ENCODE results near the gene SHISA8.

The SHISA8 gene

DNA sequence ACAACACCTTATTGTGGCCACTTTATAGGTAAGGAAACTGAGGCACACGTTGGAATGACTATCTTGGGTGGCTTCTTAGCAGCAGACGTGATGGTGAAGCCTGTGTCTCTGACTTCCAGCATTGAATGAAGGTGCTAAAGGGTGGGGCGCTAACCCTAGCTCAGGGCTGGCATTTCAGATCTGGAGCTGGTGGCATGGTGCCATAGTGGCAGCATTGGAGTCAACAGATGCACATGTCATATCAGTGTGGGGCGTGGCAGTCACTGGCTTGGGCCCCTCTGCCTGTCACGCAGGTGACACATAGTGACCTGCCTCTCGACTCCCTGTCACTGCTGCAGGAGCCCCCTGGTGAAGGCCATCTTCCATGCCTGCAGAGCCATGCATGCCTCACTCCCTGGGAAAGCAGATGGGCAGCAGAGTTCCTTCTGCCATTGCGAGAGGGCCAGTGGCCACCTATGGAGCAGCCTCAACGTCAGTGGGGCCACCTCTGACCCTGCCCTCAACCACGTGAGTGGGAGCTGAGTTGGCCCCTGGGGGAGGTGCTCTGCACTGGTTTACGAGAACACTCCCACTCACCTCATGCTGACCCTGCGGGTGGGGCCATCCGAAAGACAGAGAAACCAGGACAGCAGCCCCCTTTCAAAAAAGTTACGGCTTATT is 14.8 kb downstream of the SHISA8 start:
- no peak for TF ChIP-seq POLR2AphosphoS5 (IDR thresholded peaks at IDR 0.05; ENCODE audit: low read depth, low read length)
- no peak for TF ChIP-seq SIN3A (IDR thresholded peaks at IDR 0.05; ENCODE audit: borderline replicate concordance, insufficient read depth, low read length)
- TF ChIP-seq, protein P1, sequence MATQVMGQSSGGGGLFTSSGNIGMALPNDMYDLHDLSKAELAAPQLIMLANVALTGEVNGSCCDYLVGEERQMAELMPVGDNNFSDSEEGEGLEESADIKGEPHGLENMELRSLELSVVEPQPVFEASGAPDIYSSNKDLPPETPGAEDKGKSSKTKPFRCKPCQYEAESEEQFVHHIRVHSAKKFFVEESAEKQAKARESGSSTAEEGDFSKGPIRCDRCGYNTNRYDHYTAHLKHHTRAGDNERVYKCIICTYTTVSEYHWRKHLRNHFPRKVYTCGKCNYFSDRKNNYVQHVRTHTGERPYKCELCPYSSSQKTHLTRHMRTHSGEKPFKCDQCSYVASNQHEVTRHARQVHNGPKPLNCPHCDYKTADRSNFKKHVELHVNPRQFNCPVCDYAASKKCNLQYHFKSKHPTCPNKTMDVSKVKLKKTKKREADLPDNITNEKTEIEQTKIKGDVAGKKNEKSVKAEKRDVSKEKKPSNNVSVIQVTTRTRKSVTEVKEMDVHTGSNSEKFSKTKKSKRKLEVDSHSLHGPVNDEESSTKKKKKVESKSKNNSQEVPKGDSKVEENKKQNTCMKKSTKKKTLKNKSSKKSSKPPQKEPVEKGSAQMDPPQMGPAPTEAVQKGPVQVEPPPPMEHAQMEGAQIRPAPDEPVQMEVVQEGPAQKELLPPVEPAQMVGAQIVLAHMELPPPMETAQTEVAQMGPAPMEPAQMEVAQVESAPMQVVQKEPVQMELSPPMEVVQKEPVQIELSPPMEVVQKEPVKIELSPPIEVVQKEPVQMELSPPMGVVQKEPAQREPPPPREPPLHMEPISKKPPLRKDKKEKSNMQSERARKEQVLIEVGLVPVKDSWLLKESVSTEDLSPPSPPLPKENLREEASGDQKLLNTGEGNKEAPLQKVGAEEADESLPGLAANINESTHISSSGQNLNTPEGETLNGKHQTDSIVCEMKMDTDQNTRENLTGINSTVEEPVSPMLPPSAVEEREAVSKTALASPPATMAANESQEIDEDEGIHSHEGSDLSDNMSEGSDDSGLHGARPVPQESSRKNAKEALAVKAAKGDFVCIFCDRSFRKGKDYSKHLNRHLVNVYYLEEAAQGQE (IDR thresholded peaks at IDR 0.05; ENCODE audit: insufficient read depth in 1 of 2, low read depth in 2 of 2, low read length in 2 of 2): no peak
- no peak for TF ChIP-seq TAF1 (IDR thresholded peaks at IDR 0.05; ENCODE audit: borderline replicate concordance, insufficient read depth, low read length)
- no peak for TF ChIP-seq FOXP2 (optimal IDR thresholded peaks at IDR 0.05; ENCODE audit: borderline replicate concordance, extremely low read depth, extremely low read length, insufficient read depth)

DNA sequence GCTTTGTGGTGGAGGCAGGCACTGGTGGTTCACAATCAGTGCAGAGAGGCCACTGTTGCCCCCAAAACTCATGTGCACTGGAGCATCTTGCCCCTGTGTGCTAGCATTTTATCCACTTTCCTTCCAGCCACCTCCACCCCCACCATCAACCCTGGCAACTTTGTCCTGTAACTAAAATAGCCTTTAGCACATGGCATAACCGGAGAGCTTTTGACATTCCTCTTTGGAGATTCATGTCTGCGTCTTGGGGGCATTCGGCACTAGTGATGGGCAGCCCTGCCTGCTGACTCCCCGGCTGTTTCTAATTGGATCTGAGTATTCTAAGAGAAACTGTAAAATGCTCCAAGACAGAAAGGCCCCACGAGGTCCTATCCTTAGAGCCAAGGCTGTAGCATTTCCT is 15.8 kb downstream of the SHISA8 start:
- TF ChIP-seq TAF1 (IDR thresholded peaks at IDR 0.05; ENCODE audit: borderline replicate concordance, insufficient read depth, low read length): no peak
- TF ChIP-seq, protein P1 (IDR thresholded peaks at IDR 0.05; ENCODE audit: insufficient read depth in 1 of 2, low read depth in 2 of 2, low read length in 2 of 2): no peak
- TF ChIP-seq FOXP2 (optimal IDR thresholded peaks at IDR 0.05; ENCODE audit: borderline replicate concordance, extremely low read depth, extremely low read length, insufficient read depth): no peak
- no peak for TF ChIP-seq POLR2AphosphoS5 (IDR thresholded peaks at IDR 0.05; ENCODE audit: low read depth, low read length)
- TF ChIP-seq SIN3A (IDR thresholded peaks at IDR 0.05; ENCODE audit: borderline replicate concordance, insufficient read depth, low read length): no peak

DNA sequence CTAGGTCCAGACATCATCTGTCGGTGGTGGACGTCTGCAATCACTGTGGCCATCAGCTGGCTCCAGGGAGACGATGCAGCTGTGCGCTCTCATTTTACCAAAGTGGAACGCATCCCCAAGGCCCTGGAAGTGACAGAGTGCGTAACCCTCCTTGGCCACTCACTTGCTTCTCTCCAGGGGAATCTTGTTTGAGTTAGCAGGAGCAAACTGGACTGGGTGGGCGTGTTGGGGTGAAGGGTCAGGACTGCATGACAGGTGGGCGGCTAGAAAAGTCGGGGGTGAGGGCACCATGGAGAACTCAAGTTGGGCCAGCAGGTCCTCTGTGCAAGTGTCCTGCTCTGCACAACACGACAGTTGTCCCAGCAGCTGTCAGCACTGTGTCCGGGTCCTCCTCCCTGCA is 16.2 kb downstream of the SHISA8 start:
- TF ChIP-seq POLR2AphosphoS5 (IDR thresholded peaks at IDR 0.05; ENCODE audit: low read depth, low read length): no peak
- no peak for TF ChIP-seq TAF1 (IDR thresholded peaks at IDR 0.05; ENCODE audit: borderline replicate concordance, insufficient read depth, low read length)
- TF ChIP-seq FOXP2 (optimal IDR thresholded peaks at IDR 0.05; ENCODE audit: borderline replicate concordance, extremely low read depth, extremely low read length, insufficient read depth): no peak
- TF ChIP-seq, protein P1 (IDR thresholded peaks at IDR 0.05; ENCODE audit: insufficient read depth in 1 of 2, low read depth in 2 of 2, low read length in 2 of 2): no peak
- TF ChIP-seq SIN3A (IDR thresholded peaks at IDR 0.05; ENCODE audit: borderline replicate concordance, insufficient read depth, low read length): no peak

DNA sequence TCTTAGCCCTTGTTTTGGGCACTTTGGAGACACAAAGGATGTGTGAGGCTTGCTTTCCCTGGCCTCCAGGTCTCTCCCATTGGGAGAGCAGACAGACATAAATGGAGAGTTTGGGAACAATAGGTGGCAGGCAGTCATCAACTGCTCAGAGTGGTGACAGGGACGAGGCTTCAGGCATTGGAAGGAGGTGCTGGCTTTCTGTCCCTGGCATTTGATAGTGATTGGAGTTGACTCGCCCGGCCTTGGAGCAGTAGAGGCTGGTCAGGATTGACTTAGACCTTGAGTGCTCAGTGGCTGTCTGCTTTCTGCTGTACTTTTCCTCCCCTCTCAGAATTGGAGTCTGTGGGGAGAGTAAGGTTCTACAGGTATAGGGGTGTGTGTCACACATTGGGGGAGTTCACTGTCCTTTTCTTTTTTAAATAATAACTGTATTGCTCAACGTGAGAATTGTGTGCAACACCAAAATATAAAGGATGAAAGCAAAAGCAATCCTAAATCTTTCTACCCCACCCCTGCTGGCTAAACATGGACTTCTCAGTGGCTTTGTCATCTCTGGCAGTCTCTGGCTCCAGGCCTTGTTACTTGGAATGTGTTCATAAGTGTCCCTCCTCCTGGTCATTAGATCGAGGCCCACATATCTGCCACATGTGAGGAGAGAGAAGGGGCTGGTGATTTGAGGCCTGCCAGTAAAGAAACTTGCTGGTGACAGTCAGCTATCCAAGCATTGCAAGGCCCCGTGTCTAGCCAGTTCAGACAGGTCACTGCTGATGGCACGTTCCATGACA is 21.1 kb downstream of the SHISA8 start:
- TF ChIP-seq FOXP2 (optimal IDR thresholded peaks at IDR 0.05; ENCODE audit: borderline replicate concordance, extremely low read depth, extremely low read length, insufficient read depth) (no peak), POLR2AphosphoS5 (IDR thresholded peaks at IDR 0.05; ENCODE audit: low read depth, low read length) (no peak), TAF1 (IDR thresholded peaks at IDR 0.05; ENCODE audit: borderline replicate concordance, insufficient read depth, low read length) (no peak), SIN3A (IDR thresholded peaks at IDR 0.05; ENCODE audit: borderline replicate concordance, insufficient read depth, low read length) (no peak)
- TF ChIP-seq, protein P1 (IDR thresholded peaks at IDR 0.05; ENCODE audit: insufficient read depth in 1 of 2, low read depth in 2 of 2, low read length in 2 of 2): no peak

All from PFSK-1 (cell line).